NOMO-1 treated with dmso at 0.1 percent for 144 hours (cell line): ENCODE data around the gene PDE4B.
"Not testable (repeated sequence)": the region's sequence is repeated elsewhere in the genome, so short reads cannot be mapped to it uniquely, and the experiment has no call there.

ENCODE experiments used
- DNase-seq: peaks from one replicate; lab custom pipeline; 2025; ENCODE audit not compliant: unreplicated experiment; lab: John Stamatoyannopoulos, UW

PDE4B gene

GRCh38 chr1:66405061-66405460 lies 612.4 kb downstream of the PDE4B start:
- DNase-seq, result no peak

- not testable (repeated sequence) for DNase-seq
These were observed 618.8 kb downstream of the PDE4B start for GRCh38 chr1:66411449-66411848.

- DNase-seq, result no peak
These were observed 620.0 kb downstream of the PDE4B start for GRCh38 chr1:66412704-66413103.

GRCh38 chr1:66413136-66413837 lies 620.6 kb downstream of the PDE4B start:
- no peak for DNase-seq

GRCh38 chr1:66413838-66414175 lies 621.1 kb downstream of the PDE4B start:
- DNase-seq, result no peak

- DNase-seq, result no peak
These were observed 622.6 kb downstream of the PDE4B start for GRCh38 chr1:66415281-66415680.

GRCh38 chr1:66415866-66416265 lies 623.2 kb downstream of the PDE4B start:
- DNase-seq, result peak; percentile 37

GRCh38 chr1:66416295-66416694 lies 623.6 kb downstream of the PDE4B start:
- peak; percentile 32 for DNase-seq

GRCh38 chr1:66418021-66418420 lies 625.3 kb downstream of the PDE4B start:
- DNase-seq, result no peak

- DNase-seq, result peak; percentile 18
These were observed 627.5 kb downstream of the PDE4B start for GRCh38 chr1:66420171-66420570.

GRCh38 chr1:66420906-66421305 lies 628.2 kb downstream of the PDE4B start:
- DNase-seq, result not testable (repeated sequence)

GRCh38 chr1:66422804-66423203 lies 630.1 kb downstream of the PDE4B start:
- DNase-seq, result no peak
